Measurements from ENCODE around the gene COPS6. TPM values are rescaled to one million over a fixed set of nuclear protein-coding genes. Genes with fewer than 3 reads are reported as not detected.

COPS6 gene
- total and polyA plus RNA-seq, 2 of the 4 experiments (the other 2 are of a cell fraction), result 185 to 325 TPM

GRCh38 chr7:100122067-100122466 lies 33.3 kb downstream of the COPS6 start:
- H3K36me3 ChIP-seq (ENCODE audit: control insufficient read depth, insufficient read depth, low read length), result peaks cover 4% of the 10 kb centered on the region; the same call in 1 of the 2 replicates
- peaks cover 17% of the 10 kb centered on the region for H3K9me1 ChIP-seq (ENCODE audit: insufficient read depth, low read length)
- dilution Hi-C loops (cut with HindIII; ENCODE audit: low sequenced_read_pairs, unreplicated experiment), result no loop called here
- no peaks in the 10 kb centered on the region for H3K27me3 ChIP-seq (ENCODE audit: control insufficient read depth, insufficient read depth, low read length)
- H2AK9ac ChIP-seq (replicated peaks; ENCODE audit: low read depth, low read length, poor library complexity), result no peak overlapping the region
- H3K4me3 ChIP-seq (ENCODE audit: insufficient read depth, low read depth, low read length), result no peak overlapping the region
- ChIA-PET POLR2A (ENCODE audit: unreplicated experiment) (no interaction called here), CTCF (no interaction called here)
- H3K4me1 ChIP-seq (ENCODE audit: control insufficient read depth, insufficient read depth, low read length), result peaks cover 6% of the 10 kb centered on the region; the same call in 1 of the 2 replicates
- H4K5ac ChIP-seq (ENCODE audit: low read depth, low read length), result no peak overlapping the region
- H2AFZ ChIP-seq (replicated peaks; ENCODE audit: low read length, poor library complexity), result no peak overlapping the region
- H3K9ac ChIP-seq (ENCODE audit: low read depth, low read length), result no peak overlapping the region
- no peak overlapping the region for H2BK15ac ChIP-seq (ENCODE audit: low read depth, low read length)
- intact Hi-C loops (cut with micrococcal nuclease), result no loop called here
- no peak overlapping the region for H4K91ac ChIP-seq (ENCODE audit: insufficient read depth, low read depth, low read length)
- H3K23ac ChIP-seq (ENCODE audit: low read depth, low read length), result no peak overlapping the region
- no peak overlapping the region for H3K56ac ChIP-seq (ENCODE audit: extremely low read depth, insufficient read depth, low read length)
- no peak overlapping the region for H3K18ac ChIP-seq (ENCODE audit: low read depth, low read length)
- H3K4me2 ChIP-seq (ENCODE audit: low read depth, low read length), result no peak overlapping the region
- no peak overlapping the region for H2BK5ac ChIP-seq (ENCODE audit: low read depth, low read length, poor library complexity, severe bottlenecking)
- DNase-seq (no peak), ATAC-seq (ENCODE audit: low read depth) (no peak)
- BruUV-seq (replicated peaks), result no TSS peak
- no peak overlapping the region; the same call in 1 of the 2 replicates for H2AK5ac ChIP-seq (ENCODE audit: low read depth, low read length)
- no peak overlapping the region for H3K14ac ChIP-seq (replicated peaks; ENCODE audit: low read depth, low read length)
- no peak overlapping the region for H3K27ac ChIP-seq (ENCODE audit: insufficient read depth, low read length)
- H4K8ac ChIP-seq (ENCODE audit: low read depth in 2 of 2, low read length in 2 of 2), result no peak overlapping the region
- H2BK20ac ChIP-seq (ENCODE audit: low read depth, low read length), result no peak overlapping the region
- in situ Hi-C loops (cut with MboI; ENCODE audit: low sequenced_read_pairs), result no loop called here
- H3K4ac ChIP-seq (ENCODE audit: low read depth, low read length), result no peak overlapping the region
- no peak overlapping the region for H2BK120ac ChIP-seq (ENCODE audit: low read depth, low read length)
- H4K20me1 ChIP-seq (ENCODE audit: insufficient read depth, low read length), result no peaks in the 10 kb centered on the region; the same call in 1 of the 2 replicates
- WGBS, 2 experiments (ENCODE audit: extremely low coverage in 2 of 2, insufficient read length in 1 of 2), result 83% methylated on average over 2 of the region's 13 CpGs; no CpG with 5 or more reads in 1 of the 2 experiments
- no peak for TF ChIP-seq MAFK (IDR thresholded peaks at IDR 0.05; ENCODE audit: low read depth, low read length)
- no peak for TF ChIP-seq CEBPB (IDR thresholded peaks at IDR 0.05; ENCODE audit: low read depth, low read length)
- TF ChIP-seq BHLHE40 (IDR thresholded peaks at IDR 0.05; ENCODE audit: low read depth, low read length), result no peak
- TF ChIP-seq RCOR1 (IDR thresholded peaks at IDR 0.05; ENCODE audit: insufficient replicate concordance, low read length), result no peak
- TF ChIP-seq CTCF (conservative IDR thresholded peaks at IDR 0.05; ENCODE audit: low read depth, low read length), result no peak
- TF ChIP-seq MAZ (IDR thresholded peaks at IDR 0.05; ENCODE audit: borderline replicate concordance, low read depth, low read length), result no peak
- no peak for TF ChIP-seq RFX5 (IDR thresholded peaks at IDR 0.05; ENCODE audit: low read depth, low read length)
- H3K9me3 ChIP-seq (ENCODE audit: control insufficient read depth, insufficient read depth, low read length), result no peaks in the 10 kb centered on the region
- peaks cover 28 to 57% of the 10 kb centered on the region in 2 experiments for H3K79me1 ChIP-seq (ENCODE audit: low read depth in 1 of 2, low read length in 2 of 2)
